ENCODE measurements around the gene NXT1. TPM values are rescaled to one million over a fixed set of nuclear protein-coding genes. Genes with fewer than 3 reads are reported as not detected.

NXT1 gene
- total RNA-seq, 1 experiment from 2014 or later: 54.7 TPM

DNA sequence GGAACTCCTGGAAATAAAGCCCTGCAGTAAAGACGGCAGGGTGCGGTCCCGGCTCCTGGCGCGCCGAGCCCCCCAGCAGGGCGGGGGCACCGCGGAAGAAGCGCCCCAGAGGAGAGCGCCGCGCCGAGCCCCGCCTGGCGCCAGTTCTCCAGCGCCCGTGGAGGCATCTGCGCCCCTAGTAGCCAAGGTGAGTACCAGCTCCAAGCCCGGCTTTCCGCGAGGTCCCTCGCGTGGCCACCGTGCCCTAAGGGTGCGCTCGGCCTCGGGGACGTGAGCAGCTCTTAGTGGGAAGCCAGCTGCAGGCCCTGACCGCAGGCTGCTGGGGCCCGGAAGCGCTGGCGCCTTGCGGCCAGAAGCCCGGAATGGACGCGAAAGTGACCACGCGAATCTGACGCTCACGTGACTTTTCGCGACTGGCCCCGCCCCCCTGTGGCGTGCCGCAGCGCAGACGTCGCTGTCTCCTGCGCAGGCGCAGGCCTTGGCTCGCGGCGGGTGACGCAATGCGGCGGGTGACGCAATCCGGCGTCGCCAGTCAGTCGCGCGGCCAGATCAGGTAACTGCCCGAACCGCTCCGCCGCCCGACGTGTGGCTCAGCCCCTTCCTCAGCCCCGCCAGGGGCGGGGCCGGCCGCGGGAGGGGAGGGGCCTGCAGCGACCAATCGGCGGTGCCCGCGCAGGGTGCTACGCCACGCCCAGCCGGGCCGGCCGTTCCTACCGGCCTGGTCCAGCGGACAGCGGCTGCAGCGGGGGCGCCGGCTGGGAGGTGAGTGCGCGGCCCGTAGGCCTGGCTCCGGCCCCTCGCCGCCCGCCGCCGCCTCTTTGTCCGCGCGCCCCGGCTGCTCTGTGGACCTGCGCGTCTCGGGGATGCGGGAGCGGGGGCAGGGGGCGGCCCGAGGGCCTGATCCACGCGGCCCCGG, 11.1 kb downstream of the NXT1 start, which contains the start of gene GZF1:
TSS of gene GZF1 (plus strand) at position 707 of the 916 bp plus-strand sequence. CDS start 2,202 bp downstream, outside the sequence.
- peak; percentile 99 for DNase-seq
- no peaks in the 10 kb centered on the region for H3K27me3 ChIP-seq (ENCODE audit: control insufficient read depth, insufficient read depth, low read length)
- peaks cover 2% of the 10 kb centered on the region for H3K36me3 ChIP-seq (replicated peaks; ENCODE audit: control insufficient read depth, insufficient read depth, low read length)
- H3K4me3 ChIP-seq (ENCODE audit: insufficient read depth, low read depth, low read length): peak within 1 kb of the TSS; percentile 89

DNA sequence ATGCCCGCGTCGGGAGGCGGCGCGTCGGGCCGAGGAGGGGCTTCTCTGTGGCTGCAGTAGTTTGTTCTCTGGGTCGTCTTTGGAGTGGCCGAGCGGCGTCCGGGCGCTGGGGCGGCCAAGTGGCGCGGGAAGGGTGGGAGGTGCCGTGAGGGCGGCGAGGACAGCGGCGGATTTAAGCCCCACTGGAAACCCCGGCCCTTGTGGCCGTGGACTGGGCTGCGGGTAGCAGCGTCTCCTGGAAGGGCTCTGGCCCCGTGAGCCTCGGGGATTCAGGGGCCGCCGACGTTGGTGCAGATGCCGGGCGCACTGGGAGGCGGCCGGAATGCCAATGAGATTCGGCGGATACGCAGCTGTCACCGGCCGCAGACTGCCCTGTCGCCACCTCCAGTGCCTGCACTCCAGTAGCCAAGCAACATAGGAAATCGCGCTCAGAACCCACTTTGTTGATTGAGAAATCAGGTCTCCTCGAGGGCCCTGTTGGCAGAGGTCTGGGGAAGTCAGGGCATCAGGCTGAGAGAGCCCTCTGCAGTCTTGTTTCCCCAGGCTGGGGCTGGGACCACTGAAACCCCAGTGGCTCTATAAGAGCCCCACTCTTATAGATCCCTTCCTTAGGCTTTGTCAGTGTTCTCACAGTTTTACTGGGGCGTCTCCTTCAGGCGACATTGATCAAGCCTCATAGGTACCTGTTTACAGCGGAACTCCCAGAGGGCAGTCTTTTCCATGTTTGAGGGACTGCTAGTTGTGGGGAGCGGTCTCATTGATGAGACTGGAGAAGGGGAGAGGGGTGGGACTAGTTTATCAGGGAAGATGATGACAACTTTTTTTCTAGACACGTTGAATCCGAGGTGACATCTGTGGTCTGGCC, 12.0 kb downstream of the NXT1 start:
- Histone ChIP-seq H3K4me3 (ENCODE audit: insufficient read depth, low read depth, low read length) (peak overlapping the region; percentile 78), H3K27me3 (ENCODE audit: control insufficient read depth, insufficient read depth, low read length) (no peaks in the 10 kb centered on the region), H3K36me3 (replicated peaks; ENCODE audit: control insufficient read depth, insufficient read depth, low read length) (peaks cover 2% of the 10 kb centered on the region)
- peak; percentile 69 for DNase-seq

DNA sequence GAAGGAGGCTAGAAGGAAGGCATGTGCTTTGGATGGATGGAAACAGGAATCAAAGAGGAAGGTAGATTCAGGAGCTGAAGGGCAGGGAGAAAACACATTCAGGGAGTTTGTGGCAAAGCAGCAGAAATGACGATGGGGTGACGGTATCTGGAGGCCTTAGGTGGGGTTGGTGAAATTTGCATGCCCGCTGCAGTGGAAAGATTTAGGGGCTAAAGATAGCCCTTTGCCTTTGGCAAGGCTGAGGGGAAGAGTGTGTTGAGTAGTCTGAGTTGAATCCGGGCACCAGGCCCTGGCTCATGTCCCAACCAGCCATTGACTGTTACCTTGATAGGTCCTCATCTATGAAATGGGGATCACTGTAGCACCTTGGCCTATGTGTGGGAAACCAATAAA, 12.7 kb downstream of the NXT1 start:
- Histone ChIP-seq H3K36me3 (replicated peaks; ENCODE audit: control insufficient read depth, insufficient read depth, low read length) (peaks cover 2% of the 10 kb centered on the region), H3K4me3 (ENCODE audit: insufficient read depth, low read depth, low read length) (no peak overlapping the region), H3K27me3 (ENCODE audit: control insufficient read depth, insufficient read depth, low read length) (no peaks in the 10 kb centered on the region)
- no peak for DNase-seq

DNA sequence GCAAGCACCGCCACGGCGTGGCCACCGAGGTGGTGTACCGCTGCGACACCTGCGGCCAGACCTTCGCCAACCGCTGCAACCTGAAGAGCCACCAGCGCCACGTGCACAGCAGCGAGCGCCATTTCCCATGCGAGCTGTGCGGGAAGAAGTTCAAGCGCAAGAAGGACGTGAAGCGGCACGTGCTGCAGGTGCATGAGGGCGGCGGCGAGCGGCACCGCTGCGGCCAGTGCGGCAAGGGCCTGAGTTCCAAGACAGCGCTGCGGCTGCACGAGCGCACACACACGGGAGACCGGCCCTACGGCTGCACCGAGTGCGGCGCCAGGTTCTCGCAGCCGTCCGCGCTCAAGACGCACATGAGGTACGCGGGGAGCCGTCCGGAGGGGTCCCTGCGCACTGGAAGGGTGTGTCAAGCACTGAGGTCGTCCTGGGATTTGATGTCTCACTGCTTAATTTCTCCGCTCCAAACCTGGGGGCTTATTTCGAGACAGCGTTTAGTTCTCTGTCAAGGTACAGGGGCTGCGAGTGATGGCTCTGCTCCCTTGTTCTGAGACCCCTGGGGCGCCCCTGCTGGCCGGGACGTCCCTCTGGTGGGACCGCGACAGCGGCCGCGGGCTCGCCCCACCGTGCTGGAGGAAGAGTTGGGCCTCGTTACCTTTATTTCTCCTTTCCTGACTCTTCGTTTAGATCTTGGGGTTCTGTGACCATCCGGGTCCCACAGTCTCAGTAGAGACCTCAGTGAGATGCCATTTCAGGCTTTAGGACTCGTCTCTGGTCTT, 15.0 kb downstream of the NXT1 start:
- no peak overlapping the region for H3K4me3 ChIP-seq (ENCODE audit: insufficient read depth, low read depth, low read length)
- no peaks in the 10 kb centered on the region for H3K27me3 ChIP-seq (ENCODE audit: control insufficient read depth, insufficient read depth, low read length)
- peaks cover 11% of the 10 kb centered on the region for H3K36me3 ChIP-seq (replicated peaks; ENCODE audit: control insufficient read depth, insufficient read depth, low read length)
- peak; percentile 78 for DNase-seq

DNA sequence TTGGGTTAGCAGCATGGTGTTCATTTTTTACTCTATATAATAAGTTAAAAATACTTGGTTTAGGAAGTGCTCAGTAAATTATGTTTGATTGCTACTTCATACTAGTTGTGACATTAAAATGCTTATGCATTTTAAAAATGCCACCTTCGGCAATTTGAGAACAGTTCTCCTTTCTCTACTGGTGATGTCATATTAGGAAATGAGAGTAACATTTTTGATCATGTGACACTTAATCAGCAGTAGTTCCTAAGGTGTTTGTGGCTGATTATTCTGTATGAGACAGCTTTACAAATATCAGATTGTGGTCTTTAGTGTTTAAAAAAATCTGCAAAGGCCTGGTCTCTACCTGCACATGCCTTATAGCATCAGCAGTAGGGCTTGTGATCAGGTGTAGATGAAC, 15.8 kb downstream of the NXT1 start:
- no peak for DNase-seq
- Histone ChIP-seq H3K27me3 (ENCODE audit: control insufficient read depth, insufficient read depth, low read length) (no peaks in the 10 kb centered on the region), H3K36me3 (replicated peaks; ENCODE audit: control insufficient read depth, insufficient read depth, low read length) (peaks cover 17% of the 10 kb centered on the region), H3K4me3 (ENCODE audit: insufficient read depth, low read depth, low read length) (no peak overlapping the region)

DNA sequence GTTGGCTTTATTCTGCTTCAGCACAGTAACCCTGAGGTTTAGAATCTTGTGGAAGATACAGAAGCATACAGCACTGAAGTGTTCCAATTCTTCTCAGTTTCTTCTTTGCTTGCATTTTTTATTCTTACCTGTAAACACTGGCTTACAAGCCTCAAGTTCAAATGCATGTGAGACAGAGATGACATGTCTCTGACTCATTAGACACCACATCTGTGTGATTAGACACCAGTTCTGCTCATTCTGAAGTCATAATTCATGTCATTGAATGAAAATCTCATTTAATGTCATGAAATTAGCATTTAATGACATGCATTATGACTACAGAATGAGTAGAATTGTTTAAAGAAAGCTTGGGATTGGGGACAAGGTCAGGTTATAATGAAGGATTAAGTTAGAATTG, 17.2 kb downstream of the NXT1 start:
- Histone ChIP-seq H3K36me3 (replicated peaks; ENCODE audit: control insufficient read depth, insufficient read depth, low read length) (peaks cover 23% of the 10 kb centered on the region), H3K4me3 (ENCODE audit: insufficient read depth, low read depth, low read length) (no peak overlapping the region)

DNA sequence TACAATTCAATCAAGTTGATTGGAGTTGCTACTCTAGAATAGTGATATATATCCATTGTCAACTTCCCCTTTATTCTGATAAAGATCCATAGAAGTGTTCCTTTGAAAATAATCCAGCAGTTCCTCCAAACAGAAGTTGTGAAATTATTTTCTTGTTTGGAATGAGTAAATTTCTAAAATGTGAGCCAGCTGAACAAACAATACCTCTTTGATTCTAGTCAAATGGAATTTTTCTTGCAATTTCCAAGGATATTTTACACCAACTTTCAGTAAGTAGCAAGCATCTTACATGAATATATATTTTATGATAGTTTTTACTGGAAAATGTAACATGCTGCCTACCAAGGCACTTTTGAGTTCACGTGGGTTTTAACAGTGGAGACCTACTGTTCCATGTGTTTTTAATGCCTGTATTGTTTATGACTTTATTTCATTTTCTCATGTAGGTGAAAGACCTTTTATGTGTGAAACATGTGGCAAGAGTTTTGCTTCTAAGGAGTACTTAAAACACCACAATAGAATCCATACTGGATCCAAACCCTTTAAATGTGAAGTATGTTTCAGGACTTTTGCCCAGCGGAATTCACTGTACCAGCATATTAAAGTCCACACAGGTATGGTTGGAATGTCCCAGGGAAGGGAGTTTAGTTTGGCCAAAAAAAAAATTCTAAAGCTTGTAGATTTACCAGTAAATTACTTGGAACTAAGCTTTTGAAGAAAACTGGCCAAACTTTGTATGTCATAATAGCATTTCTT, 17.9 kb downstream of the NXT1 start:
- DNase-seq: no peak
- Histone ChIP-seq H3K27me3 (ENCODE audit: control insufficient read depth, insufficient read depth, low read length) (no peaks in the 10 kb centered on the region), H3K4me3 (ENCODE audit: insufficient read depth, low read depth, low read length) (no peak overlapping the region), H3K36me3 (replicated peaks; ENCODE audit: control insufficient read depth, insufficient read depth, low read length) (peaks cover 26% of the 10 kb centered on the region)

More for the DNA sequence above, 17.2 kb downstream of the NXT1 start:
- H3K27me3 ChIP-seq (ENCODE audit: control insufficient read depth, insufficient read depth, low read length): no peaks in the 10 kb centered on the region
- DNase-seq: no peak

DNA sequence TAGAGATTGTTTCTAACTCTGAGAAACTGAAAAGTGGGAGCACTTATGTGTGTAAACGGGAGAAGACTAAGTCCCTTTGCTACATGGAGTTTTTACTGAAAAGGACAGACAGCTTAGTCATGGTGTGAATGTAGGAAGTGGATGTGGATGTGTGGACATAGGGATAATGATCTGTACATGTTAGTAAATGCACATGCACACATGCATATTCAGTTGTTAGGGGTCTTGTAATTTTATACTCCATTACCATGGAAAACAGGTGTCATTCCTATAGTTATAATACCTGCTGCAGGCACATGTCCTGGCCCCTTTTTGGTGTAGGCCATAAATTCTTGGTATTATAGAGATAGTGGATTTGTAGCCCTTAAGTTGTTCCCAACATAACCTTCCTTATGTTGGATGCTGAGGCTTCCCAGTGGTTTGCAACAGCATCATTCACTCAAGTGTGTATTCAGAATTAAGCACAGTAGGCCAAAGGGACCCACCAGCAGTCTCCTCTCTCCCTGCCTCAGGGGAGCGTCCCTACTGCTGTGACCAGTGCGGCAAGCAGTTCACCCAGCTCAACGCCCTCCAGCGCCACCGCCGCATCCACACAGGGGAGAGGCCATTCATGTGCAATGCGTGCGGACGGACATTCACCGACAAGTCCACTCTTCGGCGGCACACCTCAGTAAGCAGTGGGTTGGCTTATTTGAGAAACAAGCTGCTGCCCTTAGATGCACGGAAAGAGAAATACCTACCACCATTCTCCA, 18.7 kb downstream of the NXT1 start:
- Histone ChIP-seq H3K27me3 (ENCODE audit: control insufficient read depth, insufficient read depth, low read length) (no peaks in the 10 kb centered on the region), H3K36me3 (replicated peaks; ENCODE audit: control insufficient read depth, insufficient read depth, low read length) (peaks cover 28% of the 10 kb centered on the region), H3K4me3 (ENCODE audit: insufficient read depth, low read depth, low read length) (no peak overlapping the region)
- DNase-seq: no peak

DNA sequence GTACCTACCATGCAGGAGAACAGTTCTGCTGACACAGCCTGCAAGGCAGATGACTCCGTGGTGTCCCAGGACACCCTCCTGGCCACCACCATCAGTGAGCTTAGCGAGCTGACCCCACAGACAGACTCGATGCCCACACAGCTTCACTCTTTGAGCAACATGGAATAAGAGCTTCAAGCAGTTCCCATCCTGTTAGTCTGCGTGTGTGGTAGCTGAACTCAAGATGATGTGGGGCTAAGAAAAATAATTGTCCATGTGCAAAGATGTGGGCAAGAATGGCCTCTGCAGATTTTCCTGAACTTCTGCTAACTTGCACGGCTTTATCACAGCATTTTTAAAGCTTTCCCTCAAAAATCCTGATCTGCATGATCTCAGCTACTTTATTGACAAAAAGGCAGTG, 19.7 kb downstream of the NXT1 start:
- H3K4me3 ChIP-seq (ENCODE audit: insufficient read depth, low read depth, low read length): no peak overlapping the region
- H3K36me3 ChIP-seq (replicated peaks; ENCODE audit: control insufficient read depth, insufficient read depth, low read length): peaks cover 25% of the 10 kb centered on the region
- no peak for DNase-seq
- H3K27me3 ChIP-seq (ENCODE audit: control insufficient read depth, insufficient read depth, low read length): no peaks in the 10 kb centered on the region

DNA sequence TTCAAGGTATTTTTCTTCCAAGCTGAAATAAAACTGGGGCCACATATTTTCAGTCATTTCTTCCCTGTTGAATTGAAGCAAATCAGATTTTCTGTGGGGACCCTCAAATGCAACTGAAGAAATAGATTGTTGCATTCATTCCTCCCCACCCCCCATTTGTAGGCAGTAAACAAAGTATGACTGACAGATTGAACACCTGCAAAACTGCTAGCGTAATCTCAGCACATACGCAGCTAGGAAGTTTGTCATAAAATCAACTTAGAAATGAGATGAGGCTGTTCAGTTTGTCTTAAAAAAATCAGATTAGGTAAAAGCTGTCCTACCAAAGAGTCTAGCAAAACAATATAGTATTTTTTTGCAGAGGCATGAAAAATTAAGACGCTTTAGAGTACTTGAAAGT, 20.3 kb downstream of the NXT1 start:
- Histone ChIP-seq H3K36me3 (replicated peaks; ENCODE audit: control insufficient read depth, insufficient read depth, low read length) (peaks cover 27% of the 10 kb centered on the region), H3K4me3 (ENCODE audit: insufficient read depth, low read depth, low read length) (no peak overlapping the region), H3K27me3 (ENCODE audit: control insufficient read depth, insufficient read depth, low read length) (no peaks in the 10 kb centered on the region)
- DNase-seq: no peak

DNA sequence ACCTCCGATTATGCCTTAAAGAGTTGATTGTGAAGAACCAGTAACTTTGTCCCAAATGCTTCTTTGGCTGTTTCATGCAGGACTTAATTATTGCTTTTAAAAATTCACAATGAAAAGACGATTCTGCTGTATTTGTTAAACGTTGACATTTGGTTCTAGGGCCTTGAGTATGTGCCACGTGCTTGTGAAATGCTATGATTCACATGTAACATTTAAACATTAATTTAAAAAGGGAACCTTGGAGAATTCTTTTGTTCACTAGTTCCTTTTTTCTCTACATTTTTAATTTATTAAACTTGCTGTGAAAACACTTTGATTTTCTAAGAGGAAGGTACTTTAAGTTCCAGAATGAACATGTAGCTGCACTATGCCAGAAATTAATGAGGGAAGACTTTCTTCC, 20.9 kb downstream of the NXT1 start:
- DNase-seq: no peak
- Histone ChIP-seq H3K36me3 (replicated peaks; ENCODE audit: control insufficient read depth, insufficient read depth, low read length) (peaks cover 27% of the 10 kb centered on the region), H3K4me3 (ENCODE audit: insufficient read depth, low read depth, low read length) (no peak overlapping the region), H3K27me3 (ENCODE audit: control insufficient read depth, insufficient read depth, low read length) (no peaks in the 10 kb centered on the region)

DNA sequence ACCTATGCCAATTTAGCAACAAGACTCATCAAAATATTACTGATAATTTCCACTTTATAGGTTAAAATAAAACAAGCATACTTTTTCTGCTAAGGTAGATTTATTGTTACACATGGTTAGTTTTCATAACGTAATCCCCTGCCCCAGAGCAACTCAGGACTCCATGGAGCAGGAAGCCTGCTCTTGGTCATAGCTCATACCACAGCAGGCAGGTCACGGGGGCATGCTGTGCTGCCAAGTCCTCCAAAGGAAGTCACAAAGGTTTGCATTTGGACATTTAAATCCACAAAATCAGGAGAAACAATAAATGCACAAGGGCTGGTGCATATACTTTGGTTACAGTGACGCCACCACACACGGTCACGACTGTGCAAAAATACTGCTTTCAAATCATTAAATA, 23.9 kb downstream of the NXT1 start:
- DNase-seq: no peak
- H3K27me3 ChIP-seq (ENCODE audit: control insufficient read depth, insufficient read depth, low read length): no peaks in the 10 kb centered on the region
- peaks cover 30% of the 10 kb centered on the region for H3K36me3 ChIP-seq (replicated peaks; ENCODE audit: control insufficient read depth, insufficient read depth, low read length)
- no peak overlapping the region for H3K4me3 ChIP-seq (ENCODE audit: insufficient read depth, low read depth, low read length)

DNA sequence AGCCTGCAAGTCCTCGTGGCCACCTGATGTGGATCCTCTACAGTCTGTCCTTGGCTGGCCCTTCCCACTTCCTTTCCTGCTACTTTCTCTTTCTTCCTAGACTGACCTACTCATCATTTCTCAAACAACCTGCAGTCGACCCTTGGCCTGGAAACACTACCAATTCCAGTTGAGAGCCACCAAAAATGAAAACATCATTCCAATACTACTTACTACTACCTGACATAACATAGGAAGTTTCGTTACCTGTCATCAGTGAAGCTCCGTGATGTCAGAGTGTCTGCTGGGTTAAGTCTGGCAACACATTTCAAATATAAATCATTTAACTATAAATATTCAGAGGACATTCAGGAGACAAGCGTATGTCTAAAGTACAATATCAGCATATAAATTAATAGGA, 25.2 kb downstream of the NXT1 start:
- no peak for DNase-seq
- no peak overlapping the region for H3K4me3 ChIP-seq (ENCODE audit: insufficient read depth, low read depth, low read length)
- H3K27me3 ChIP-seq (ENCODE audit: control insufficient read depth, insufficient read depth, low read length): no peaks in the 10 kb centered on the region
- H3K36me3 ChIP-seq (replicated peaks; ENCODE audit: control insufficient read depth, insufficient read depth, low read length): peaks cover 21% of the 10 kb centered on the region
